Neural cell (in vitro differentiated cells): ENCODE data around the gene MTFMT.

Experiments used
- CTCF ChIP-seq: fragments of 450-650 bp; IDR thresholded peaks from 2 replicates; pipeline ENCODE4 v1.5.1; 2014; ENCODE audit warnings: antibody characterized with exemption, mild to moderate bottlenecking, moderate library complexity; ENCODE audit not compliant: poor library complexity, severe bottlenecking
- EP300 ChIP-seq: fragments of 450-650 bp; conservative IDR thresholded peaks from 2 replicates; pipeline ENCODE4 v1.6.1; 2014; ENCODE audit warnings: antibody characterized with exemption, mild to moderate bottlenecking, moderate library complexity; ENCODE audit not compliant: poor library complexity, severe bottlenecking
- EZH2 ChIP-seq: fragments of 200-600, 300-800 bp; shearing (Covaris generic), sonication (generic); IDR thresholded peaks from 2 replicates; pipeline ENCODE4 v1.6.1; 2014; ENCODE audit warnings: antibody characterized with exemption, low read length, borderline replicate concordance, mild to moderate bottlenecking; ENCODE audit not compliant: insufficient read depth, poor library complexity, severe bottlenecking
- MXI1 ChIP-seq: fragments of 450-650 bp; conservative IDR thresholded peaks from 2 replicates; pipeline ENCODE4 v1.6.1; 2014; ENCODE audit warnings: antibody characterized with exemption, mild to moderate bottlenecking; ENCODE audit not compliant: poor library complexity, severe bottlenecking
- POLR2AphosphoS5 ChIP-seq: IDR thresholded peaks from 2 replicates; pipeline ENCODE4 v1.6.1; 2012
- REST ChIP-seq: IDR thresholded peaks from 2 replicates; pipeline ENCODE4 v1.6.1; 2012; ENCODE audit warnings: borderline replicate concordance
- TAF1 ChIP-seq: IDR thresholded peaks from 2 replicates; pipeline ENCODE4 v1.6.1; 2012; ENCODE audit warnings: low read depth

GRCh38 chr15:65040461-65040860, 11.0 kb upstream of the MTFMT start:
- no peak for TF ChIP-seq EZH2
- no peak for TF ChIP-seq CTCF
- TF ChIP-seq MXI1: no peak
- TF ChIP-seq EP300: no peak
- no peak for TF ChIP-seq POLR2AphosphoS5
- TF ChIP-seq TAF1: no peak
- no peak for TF ChIP-seq REST
